C4-2B (cell line): ENCODE data around the gene ARNT2.

ENCODE experiments used
- H3K27ac ChIP-seq: fragments of 450-650 bp; 2 replicates; pipeline ENCODE4 v1.5.1; 2017
- CTCF ChIP-seq: fragments of 450-650 bp; conservative IDR thresholded peaks from 2 replicates; pipeline ENCODE4 v1.5.1; 2017; ENCODE audit warnings: mild to moderate bottlenecking
- ZFX ChIP-seq: fragments of 450-650 bp; IDR thresholded peaks from 2 replicates; pipeline ENCODE4 v1.6.1; 2017

ARNT2 gene

DNA sequence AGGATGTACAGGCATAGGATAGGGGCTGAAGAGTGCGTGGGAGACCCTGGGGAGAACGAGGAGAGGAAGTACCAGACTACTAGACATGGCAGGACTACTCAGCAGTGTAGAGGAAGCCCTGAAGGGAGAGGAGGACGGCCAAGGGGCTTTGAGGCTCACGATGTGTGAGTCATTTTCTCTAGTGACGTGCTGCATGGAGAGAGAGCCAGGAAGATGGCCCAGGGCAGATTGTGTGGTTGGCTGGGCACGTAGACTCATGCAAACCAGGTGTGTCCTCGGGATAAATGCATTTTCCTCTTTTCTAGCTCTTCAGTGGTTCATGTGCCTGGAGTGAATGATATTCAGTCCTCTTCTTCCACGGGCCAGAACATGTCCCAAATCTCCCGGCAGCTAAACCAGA lies 175.9 kb downstream of the ARNT2 start:
- TF ChIP-seq ZFX (no peak), CTCF (no peak)
- H3K27ac ChIP-seq = no peak overlapping the region

- H3K27ac ChIP-seq = no peak overlapping the region
- TF ChIP-seq CTCF (no peak), ZFX (no peak)
These were observed 176.5 kb downstream of the ARNT2 start for GRCh38 chr15:80580536-80581260.

DNA sequence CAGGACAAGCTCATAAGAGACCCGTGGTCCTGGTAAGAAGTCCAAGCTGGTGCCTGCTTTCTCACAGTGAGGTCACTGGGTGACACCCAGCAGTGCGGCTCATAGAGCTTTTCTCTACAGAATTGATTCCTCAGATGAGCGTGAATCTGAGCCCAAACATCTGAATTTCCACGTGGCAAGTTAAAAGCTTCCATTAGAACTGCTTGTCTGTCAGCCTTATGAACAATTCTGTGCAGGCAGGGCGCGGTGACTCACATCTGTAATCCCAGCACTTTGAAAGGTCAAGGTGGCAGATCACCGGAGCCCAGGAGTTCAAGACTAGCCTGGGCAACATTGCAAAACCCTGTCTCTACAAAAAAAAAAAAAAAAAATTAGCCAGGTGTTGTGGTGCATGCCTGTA lies 177.8 kb downstream of the ARNT2 start:
- TF ChIP-seq CTCF = no peak
- TF ChIP-seq ZFX = no peak
- no peak overlapping the region for H3K27ac ChIP-seq

- TF ChIP-seq ZFX (no peak), CTCF (no peak)
- H3K27ac ChIP-seq = no peak overlapping the region
These were observed 178.7 kb downstream of the ARNT2 start for GRCh38 chr15:80582816-80583423.

DNA sequence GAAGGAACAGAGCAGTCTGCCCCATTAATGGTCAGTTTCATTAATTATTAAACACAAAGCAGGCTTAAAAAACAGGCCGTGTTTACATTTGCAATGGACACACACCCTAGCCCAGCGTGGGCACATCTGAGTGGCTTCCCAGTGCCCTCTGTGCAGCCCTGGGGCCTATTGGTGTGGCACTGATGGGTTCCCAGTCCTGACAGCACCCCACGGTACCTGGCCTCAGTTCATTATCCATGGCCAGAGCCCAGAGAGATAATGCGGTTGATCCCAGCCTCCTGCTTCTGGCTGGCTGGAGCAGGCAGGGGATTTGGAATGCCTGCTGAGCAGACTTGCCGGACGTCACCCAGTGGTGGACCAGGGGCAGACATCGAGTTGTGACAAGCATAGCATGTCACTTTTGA lies 180.4 kb downstream of the ARNT2 start:
- H3K27ac ChIP-seq = no peak overlapping the region
- TF ChIP-seq ZFX = no peak
- no peak for TF ChIP-seq CTCF

DNA sequence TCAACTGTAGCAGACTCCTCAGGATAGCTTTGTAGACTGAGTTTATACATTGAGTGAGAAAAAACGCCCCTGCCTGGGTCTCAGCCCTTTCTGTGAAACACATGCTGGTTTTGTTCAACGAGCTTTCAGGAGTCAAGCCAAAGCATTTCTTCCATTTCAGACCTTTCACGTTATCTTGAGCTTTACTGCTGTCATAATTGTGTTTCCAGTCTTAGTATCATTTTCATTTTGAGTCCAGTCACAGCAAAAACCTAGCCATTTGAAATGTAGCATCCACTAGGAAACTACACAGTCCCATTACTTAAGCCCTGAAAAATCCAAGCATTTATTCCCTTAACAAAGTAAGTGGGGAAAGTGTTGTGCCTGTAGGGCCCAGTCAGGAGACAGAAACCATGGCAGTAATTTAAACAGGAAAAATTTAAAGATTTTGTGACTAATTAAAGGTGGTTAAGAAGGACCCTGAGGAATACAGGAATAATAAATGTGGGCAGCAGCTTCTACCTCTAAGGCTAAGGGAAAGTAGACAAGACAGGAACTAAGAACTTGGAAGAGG lies 180.9 kb downstream of the ARNT2 start:
- no peak overlapping the region for H3K27ac ChIP-seq
- no peak for TF ChIP-seq ZFX
- no peak for TF ChIP-seq CTCF

GRCh38 chr15:80585544-80586018 lies 181.4 kb downstream of the ARNT2 start:
- TF ChIP-seq ZFX (no peak), CTCF (no peak)
- no peak overlapping the region for H3K27ac ChIP-seq
